Measurements from ENCODE around the gene GKN2.

The GKN2 gene, protein sequence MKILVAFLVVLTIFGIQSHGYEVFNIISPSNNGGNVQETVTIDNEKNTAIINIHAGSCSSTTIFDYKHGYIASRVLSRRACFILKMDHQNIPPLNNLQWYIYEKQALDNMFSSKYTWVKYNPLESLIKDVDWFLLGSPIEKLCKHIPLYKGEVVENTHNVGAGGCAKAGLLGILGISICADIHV

DNA sequence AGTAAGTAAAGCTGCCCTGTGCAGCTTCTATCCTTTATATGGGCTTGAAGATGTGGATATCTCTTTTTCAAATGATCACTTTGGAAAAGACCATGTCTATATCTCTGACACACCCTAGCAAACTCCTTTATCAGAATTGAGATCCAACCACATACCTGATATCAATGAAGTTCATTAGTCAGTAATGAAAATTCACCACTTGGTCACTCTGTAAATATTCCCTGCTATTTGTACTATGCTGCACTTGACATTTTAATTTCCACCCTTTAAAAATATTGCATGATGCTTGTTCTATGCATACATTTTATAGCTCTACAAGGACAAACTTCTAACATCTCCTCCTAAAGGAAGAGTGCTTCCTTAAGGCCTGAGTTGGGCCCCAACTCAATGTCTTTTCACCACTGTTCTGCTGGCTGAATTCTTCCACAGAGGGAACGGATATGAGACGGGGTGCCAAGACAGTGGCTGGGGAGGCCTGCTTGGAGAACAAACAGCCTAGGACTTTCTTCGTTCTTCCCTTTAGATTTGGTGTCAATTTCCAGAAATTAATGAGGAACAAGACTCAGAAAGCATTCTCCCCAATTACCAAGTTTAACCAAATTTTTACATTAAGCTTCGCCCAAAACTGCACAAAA is at the start of gene GKN2:
TSS of gene GKN2 (minus strand) at position 7 of the 635 bp plus-strand sequence. CDS start 32 bp downstream, outside the sequence.
- no peak for DNase-seq (ENCODE audit: low read depth in 3 of 3)

- no peak for DNase-seq (ENCODE audit: low read depth in 3 of 3)
Observed at GRCh38 chr2:69001879-69002278, 49.2 kb upstream of the GKN2 start.

- DNase-seq (ENCODE audit: low read depth in 3 of 3): no peak
Observed at GRCh38 chr2:68997401-68997800, 44.7 kb upstream of the GKN2 start.

- no peak for DNase-seq (ENCODE audit: low read depth in 3 of 3)
Observed at GRCh38 chr2:68995916-68996315, 43.2 kb upstream of the GKN2 start.

DNA sequence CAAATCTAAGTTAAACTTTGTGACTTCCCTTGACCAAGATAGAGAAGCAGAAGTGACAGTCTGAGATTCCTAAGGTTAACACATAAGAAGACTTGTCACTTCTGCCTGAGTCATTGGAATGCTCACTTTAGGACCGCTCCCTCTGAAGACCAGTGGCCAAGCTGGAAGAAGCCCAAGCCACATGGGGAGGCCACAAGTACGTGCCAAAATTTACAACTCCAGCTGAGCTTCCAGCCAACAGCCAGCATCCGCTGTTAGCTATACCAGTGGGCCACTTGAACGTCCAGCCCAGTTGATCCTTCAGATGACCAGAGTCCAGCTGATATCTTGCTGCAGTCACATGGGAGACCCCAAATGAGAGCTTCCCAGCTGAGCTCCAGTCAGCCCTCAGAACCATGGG is 42.2 kb upstream of the GKN2 start:
- DNase-seq (ENCODE audit: low read depth in 3 of 3): no peak

- DNase-seq (ENCODE audit: low read depth in 3 of 3): no peak
Observed at GRCh38 chr2:68993660-68994059, 41.0 kb upstream of the GKN2 start.

DNA sequence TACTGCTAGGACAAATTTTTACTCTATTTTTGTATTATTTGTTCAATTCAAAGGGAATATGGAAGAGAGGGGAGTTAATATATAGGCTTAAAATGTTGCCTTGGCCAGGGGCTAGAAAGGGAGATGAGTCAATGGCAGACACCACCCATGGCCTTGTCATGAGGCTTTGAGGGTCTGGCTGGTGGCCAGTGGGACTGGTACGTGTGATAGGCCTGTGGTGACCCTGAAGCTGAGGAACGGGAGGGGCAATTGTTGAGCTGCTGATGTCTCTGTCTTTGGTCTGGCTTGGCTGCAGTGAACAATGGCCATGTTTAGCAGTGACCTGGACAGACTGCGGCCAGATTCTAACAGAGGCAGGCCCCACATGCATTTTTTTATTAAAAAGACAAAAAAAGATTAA is 40.2 kb upstream of the GKN2 start:
- DNase-seq (ENCODE audit: low read depth in 3 of 3): no peak

GRCh38 chr2:68992341-68992740 is 39.6 kb upstream of the GKN2 start:
- DNase-seq (ENCODE audit: low read depth in 3 of 3): no peak

GRCh38 chr2:68989035-68989434 is 36.3 kb upstream of the GKN2 start:
- no peak for DNase-seq (ENCODE audit: low read depth in 3 of 3)

DNA sequence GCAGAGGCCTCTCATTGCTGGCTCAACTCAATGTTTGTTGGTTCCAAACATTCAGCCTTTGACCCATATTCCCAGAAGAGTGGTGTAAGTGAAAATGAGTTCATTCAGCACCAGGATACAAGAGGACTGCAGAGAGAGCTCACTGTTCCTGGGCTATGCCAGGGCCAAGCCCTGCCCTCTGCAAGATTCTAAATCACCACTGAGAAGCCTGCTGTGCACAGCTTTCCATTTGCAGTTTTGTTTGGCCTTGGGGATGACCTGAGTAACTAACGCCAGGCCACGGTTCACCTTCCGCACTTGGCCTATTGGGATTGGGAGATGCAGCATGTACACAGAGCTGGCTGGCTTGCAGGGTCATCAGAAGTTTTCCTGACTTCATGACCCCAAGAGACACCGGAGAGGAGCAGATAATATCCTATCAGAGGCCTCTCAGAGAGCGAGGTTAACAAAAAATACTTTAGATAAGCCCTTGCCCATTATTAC is 34.4 kb upstream of the GKN2 start:
- no peak for DNase-seq (ENCODE audit: low read depth in 3 of 3)

GRCh38 chr2:68980956-68981355 is 28.3 kb upstream of the GKN2 start:
- no peak for DNase-seq (ENCODE audit: low read depth in 3 of 3)

DNA sequence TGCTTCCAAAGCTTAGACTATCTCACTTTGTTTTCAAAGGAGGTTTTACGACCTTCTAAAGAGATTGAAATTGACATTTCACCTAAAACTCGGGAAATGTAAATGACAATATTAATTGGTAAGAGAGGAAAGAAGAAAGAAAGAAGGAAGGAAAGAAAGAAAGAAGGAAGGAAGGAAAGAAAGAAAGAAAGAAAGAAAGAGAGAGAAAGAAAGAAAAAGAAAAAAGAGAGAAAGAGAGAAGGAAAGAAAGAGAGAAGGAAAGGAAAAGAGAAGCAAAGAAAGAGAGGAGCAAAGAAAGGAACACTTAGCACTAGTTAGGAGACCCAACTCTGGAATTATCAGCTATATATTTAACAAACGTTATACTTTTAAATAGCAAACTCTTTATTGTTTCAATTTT is 25.4 kb upstream of the GKN2 start:
- no peak for DNase-seq (ENCODE audit: low read depth in 3 of 3)

GRCh38 chr2:68977453-68977852 is 24.8 kb upstream of the GKN2 start:
- DNase-seq (ENCODE audit: low read depth in 3 of 3): no peak

- no peak for DNase-seq (ENCODE audit: low read depth in 3 of 3)
Observed at GRCh38 chr2:68975844-68976243, 23.2 kb upstream of the GKN2 start.

- DNase-seq (ENCODE audit: low read depth in 3 of 3): no peak
Observed at GRCh38 chr2:68974946-68975665, 22.4 kb upstream of the GKN2 start.

GRCh38 chr2:68974251-68974650 is 21.6 kb upstream of the GKN2 start, which contains the start of gene GKN1:
Gene GKN1 (plus strand): TSS chr2:68974636. CDS start chr2:68974678, 42 bp downstream.
- DNase-seq (ENCODE audit: low read depth in 3 of 3): no peak

DNA sequence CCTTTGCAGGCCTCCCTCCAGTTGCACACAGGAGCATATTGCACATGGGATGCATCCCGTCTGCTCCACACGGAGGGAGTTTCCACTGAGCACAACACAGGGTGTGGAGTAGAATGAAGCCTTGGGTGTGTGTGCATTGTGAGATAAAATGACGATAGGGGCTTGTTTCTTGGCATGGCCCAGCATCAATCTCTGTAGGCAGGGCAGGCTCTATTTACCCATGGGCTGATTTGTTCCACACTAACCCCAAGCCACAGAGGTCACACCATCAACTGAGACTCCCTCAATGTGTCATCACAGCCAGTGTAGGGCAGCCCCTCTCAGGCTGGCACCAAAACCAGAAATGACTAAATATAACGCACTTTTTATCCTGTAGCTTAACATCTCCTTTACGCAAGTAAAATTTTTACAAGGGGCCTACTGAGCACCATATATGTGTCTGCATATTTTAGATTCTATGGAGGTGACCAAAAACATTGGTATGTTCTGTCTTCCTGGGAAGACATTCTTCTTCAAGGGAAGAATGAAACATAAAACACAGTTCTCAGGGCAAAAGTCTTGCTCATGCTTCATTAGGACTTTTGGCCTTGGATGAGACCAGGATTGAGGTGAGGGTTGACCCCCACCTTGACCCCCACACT is 19.0 kb upstream of the GKN2 start:
- no peak for DNase-seq (ENCODE audit: low read depth in 3 of 3)

GRCh38 chr2:68970566-68971265 is 18.0 kb upstream of the GKN2 start:
- DNase-seq (ENCODE audit: low read depth in 3 of 3): no peak

GRCh38 chr2:68969736-68970490 is 17.2 kb upstream of the GKN2 start:
- no peak for DNase-seq (ENCODE audit: low read depth in 3 of 3)

DNA sequence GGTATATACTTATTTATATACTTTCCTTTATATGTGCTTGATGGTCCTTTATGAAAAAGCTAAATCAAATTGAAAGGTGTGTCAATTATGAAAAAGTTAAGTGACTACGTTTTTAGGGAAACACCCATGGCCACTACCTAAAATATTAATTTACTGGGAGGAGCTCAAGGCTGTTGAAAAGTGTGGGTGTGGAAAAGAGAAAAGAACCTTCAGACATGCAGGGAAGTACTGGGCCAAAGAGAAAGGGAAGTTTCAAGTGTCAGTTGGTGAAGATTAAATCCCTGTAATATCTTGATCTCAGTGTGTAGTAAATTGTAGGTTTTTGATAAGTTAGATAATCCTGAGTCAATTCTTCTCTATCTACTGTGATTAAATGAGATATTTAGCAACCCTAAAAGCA is 15.5 kb upstream of the GKN2 start:
- DNase-seq (ENCODE audit: low read depth in 3 of 3): no peak

- DNase-seq (ENCODE audit: low read depth in 3 of 3): no peak
Observed at GRCh38 chr2:68964282-68964681, 11.6 kb upstream of the GKN2 start.
